GM03348 (cell line): ENCODE measurements around the gene EBLN2.
"Not testable (repeated sequence)": the region's sequence is repeated elsewhere in the genome, so short reads cannot be mapped to it uniquely, and the experiment has no call there.

Experiments used
- DNase-seq: peaks from one replicate; pipeline ENCODE4 v3.0.0; 2012; ENCODE audit warnings: low spot score

Gene EBLN2

GRCh38 chr3:73066243-73066642 is 4.8 kb downstream of the EBLN2 start:
- not testable (repeated sequence) for DNase-seq

GRCh38 chr3:73068419-73068818 is 7.0 kb downstream of the EBLN2 start:
- peak; percentile 18 for DNase-seq

- no peak for DNase-seq
These were observed 7.7 kb downstream of the EBLN2 start for GRCh38 chr3:73069187-73069586.

- DNase-seq: no peak
These were observed 8.5 kb downstream of the EBLN2 start for GRCh38 chr3:73069775-73070444.

- DNase-seq: peak; percentile 67
These were observed 9.5 kb downstream of the EBLN2 start for GRCh38 chr3:73070675-73071575.

- DNase-seq: no peak
These were observed 10.5 kb downstream of the EBLN2 start for GRCh38 chr3:73071952-73072351.

GRCh38 chr3:73072634-73073033 is 11.2 kb downstream of the EBLN2 start:
- no peak for DNase-seq

- no peak for DNase-seq
These were observed 11.7 kb downstream of the EBLN2 start for GRCh38 chr3:73073091-73073707.

GRCh38 chr3:73074781-73075180 is 13.3 kb downstream of the EBLN2 start:
- DNase-seq: peak; percentile 20

GRCh38 chr3:73080216-73080966 is 18.9 kb downstream of the EBLN2 start:
- no peak for DNase-seq

- DNase-seq: no peak
These were observed 19.7 kb downstream of the EBLN2 start for GRCh38 chr3:73081140-73081539.

- no peak for DNase-seq
These were observed 22.7 kb downstream of the EBLN2 start for GRCh38 chr3:73084170-73084569.

- peak; percentile 69 for DNase-seq
These were observed 24.6 kb downstream of the EBLN2 start for GRCh38 chr3:73086071-73086494.

GRCh38 chr3:73094129-73094528 is 32.7 kb downstream of the EBLN2 start:
- peak; percentile 36 for DNase-seq

GRCh38 chr3:73094951-73095350 is 33.5 kb downstream of the EBLN2 start:
- DNase-seq: no peak

- DNase-seq: no peak
These were observed 34.7 kb downstream of the EBLN2 start for GRCh38 chr3:73096169-73096568.

- DNase-seq: no peak
These were observed 36.6 kb downstream of the EBLN2 start for GRCh38 chr3:73098026-73098425.

GRCh38 chr3:73098873-73099272 is 37.4 kb downstream of the EBLN2 start:
- DNase-seq: no peak

GRCh38 chr3:73100741-73101559 is 39.5 kb downstream of the EBLN2 start:
- DNase-seq: peak; percentile 93

- DNase-seq: no peak
These were observed 40.4 kb downstream of the EBLN2 start for GRCh38 chr3:73101881-73102280.

- DNase-seq: no peak
These were observed 45.8 kb downstream of the EBLN2 start for GRCh38 chr3:73107215-73107614.
